Vagina (tissue), 2 donors: Measurements from ENCODE around the gene SON. TPM values are rescaled to one million over a fixed set of nuclear protein-coding genes. Genes with fewer than 3 reads are reported as not detected.

Experiments
- DNase-seq, 2 donors: peaks; one replicate each; pipeline ENCODE4 v3.0.0-alpha.2; 2017; ENCODE audit errors: extremely low spot score in 2 of 2
- H3K27ac ChIP-seq: fragments of 200-600 bp; sonication (generic); one replicate; pipeline ENCODE4 v1.5.1; 2019
- H3K27me3 ChIP-seq: fragments of 200-600 bp; sonication (generic); one replicate; pipeline ENCODE4 v1.5.1; 2019
- H3K36me3 ChIP-seq, 2 donors: fragments of 200-600 bp; sonication (generic); one replicate each; pipeline ENCODE4 v1.5.1; 2017 to 2019
- H3K4me1 ChIP-seq: fragments of 200-600 bp; sonication (generic); one replicate; pipeline ENCODE4 v1.5.1; 2019
- H3K4me3 ChIP-seq, 2 donors: fragments of 200-600 bp; sonication (generic); 1 replicate in 1 of 2; 2 replicates in 1 of 2; pipeline ENCODE4 v1.5.1; 2016 to 2019
- H3K9me3 ChIP-seq: fragments of 200-600 bp; sonication (generic); one replicate; pipeline ENCODE4 v1.5.1; 2019
- CTCF ChIP-seq, 3 experiments: fragments of 450-650 bp in 2 of 3; fragments of 200-600 bp in 1 of 3; sonication (generic) in 1 of 3; IDR thresholded peaks; one replicate each; pipeline ENCODE4 v1.5.1; 2017 to 2019; ENCODE audit warnings: antibody characterized with exemption in 3 of 3, mild to moderate bottlenecking in 2 of 3, moderate library complexity in 2 of 3
- POLR2A ChIP-seq, 2 donors: fragments of 450-650 bp; IDR thresholded peaks; one replicate each; pipeline ENCODE4 v1.6.1; 2017; ENCODE audit warnings: antibody characterized with exemption in 2 of 2, mild to moderate bottlenecking in 2 of 2, moderate library complexity in 2 of 2
- POLR2AphosphoS5 ChIP-seq, 2 donors: sonication (generic); formaldehyde crosslinking; IDR thresholded peaks; one replicate each; pipeline ENCODE4 v1.9.0; 2017; ENCODE audit warnings: antibody characterized with exemption in 2 of 2, mild to moderate bottlenecking in 2 of 2, low read depth in 1 of 2; ENCODE audit not compliant: insufficient read depth in 1 of 2
- intact Hi-C: fragments of 100-400 bp; cut with DNase I; formaldehyde crosslinking; loops from one replicate; pipeline ENCODE4 v1.15.1; 2023
- total RNA-seq: library from RNA; depleted of rRNA; stranded (reverse); fragments of >200 nt; gene quantifications from one replicate; pipeline ENCODE4 v1.2.3, GENCODE V29; 2016

Gene SON
- total RNA-seq, 1 donor from 2014 or later, result 212 TPM

- no peaks in the 10 kb centered on the region for H3K9me3 ChIP-seq
- H3K27me3 ChIP-seq, result no peaks in the 10 kb centered on the region
- H3K4me1 ChIP-seq, result peaks cover 31% of the 10 kb centered on the region
- H3K36me3 ChIP-seq, result peaks cover 0 to 23% of the 10 kb centered on the region in 2 donors
- TF ChIP-seq CTCF (IDR thresholded peaks at IDR 0.05) (no peak), POLR2A (IDR thresholded peaks at IDR 0.05) (no peak), POLR2AphosphoS5 (IDR thresholded peaks at IDR 0.05; ENCODE audit: insufficient read depth in 1 of 2, low read depth in 1 of 2) (no peak)
- peak overlapping the region in 1 of 2 donors; percentile 74 for H3K4me3 ChIP-seq
- DNase-seq, result no peak
- no peak overlapping the region for H3K27ac ChIP-seq
- intact Hi-C loops, result no loop called here
Measured at GRCh38 chr21:33540711-33541104, 2.1 kb upstream of the SON start.

DNA sequence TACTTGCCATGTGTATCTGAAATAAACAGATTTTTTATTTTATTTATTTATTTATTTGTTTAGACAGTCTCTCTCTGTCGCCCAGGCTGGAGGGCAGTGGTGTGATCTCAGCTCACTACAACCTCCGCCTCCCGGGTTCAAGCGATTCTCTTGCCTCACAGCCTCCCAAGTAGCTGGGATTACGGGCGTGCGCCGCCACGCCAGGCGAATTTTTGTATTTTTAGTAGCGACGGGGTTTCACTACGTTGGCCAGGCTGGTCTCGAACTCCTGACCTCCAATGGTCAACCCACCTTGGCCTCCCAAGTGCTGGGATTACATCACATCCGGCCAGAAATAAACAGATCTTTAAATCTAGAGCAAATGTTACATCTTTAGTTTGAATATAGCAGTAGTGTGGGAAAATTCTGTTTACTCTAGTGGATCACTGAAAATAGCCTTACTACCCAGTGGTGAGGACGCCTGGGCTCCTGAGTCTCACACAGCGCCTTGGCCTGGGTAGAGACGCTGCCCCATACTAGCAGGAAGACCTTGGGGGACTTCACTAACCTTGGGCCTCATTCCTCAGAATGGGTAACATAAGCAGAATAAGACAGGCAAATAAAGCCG, 1.6 kb upstream of the SON start:
- no peaks in the 10 kb centered on the region for H3K27me3 ChIP-seq
- DNase-seq, result no peak
- intact Hi-C loops, result no loop called here
- H3K36me3 ChIP-seq, result peaks cover 0 to 23% of the 10 kb centered on the region in 2 donors
- H3K4me1 ChIP-seq, result peaks cover 32% of the 10 kb centered on the region
- peak overlapping the region; percentile 97 for H3K27ac ChIP-seq
- peak overlapping the region; percentile 73 to 74 for H3K4me3 ChIP-seq
- no peaks in the 10 kb centered on the region for H3K9me3 ChIP-seq
- TF ChIP-seq POLR2AphosphoS5 (IDR thresholded peaks at IDR 0.05; ENCODE audit: insufficient read depth in 1 of 2, low read depth in 1 of 2), result no peak
- TF ChIP-seq POLR2A (IDR thresholded peaks at IDR 0.05), result no peak
- no peak for TF ChIP-seq CTCF (IDR thresholded peaks at IDR 0.05)

GRCh38 chr21:33541756-33542639, 840 bp upstream of the SON start, which contains the start of gene GART:
TSS of gene GART (minus strand) at chr21:33542117. CDS start at chr21:33539315, 2,802 bp downstream.
- no peaks in the 10 kb centered on the region for H3K27me3 ChIP-seq
- peak in 1 of 2 donors; percentile 88 for TF ChIP-seq POLR2AphosphoS5 (IDR thresholded peaks at IDR 0.05; ENCODE audit: insufficient read depth in 1 of 2, low read depth in 1 of 2)
- TF ChIP-seq POLR2A (IDR thresholded peaks at IDR 0.05), result peak in 1 of 2 donors; percentile 84
- no peak for TF ChIP-seq CTCF (IDR thresholded peaks at IDR 0.05)
- H3K4me1 ChIP-seq, result peaks cover 32% of the 10 kb centered on the region
- intact Hi-C loops, result no loop called here
- no peaks in the 10 kb centered on the region for H3K9me3 ChIP-seq
- peaks cover 0 to 18% of the 10 kb centered on the region in 2 donors for H3K36me3 ChIP-seq
- H3K27ac ChIP-seq, result peak within 1 kb of the TSS; percentile 97
- H3K4me3 ChIP-seq, result peak within 1 kb of the TSS; percentile 73 to 74
- DNase-seq, result peak in 1 of 2 donors; percentile 89

DNA sequence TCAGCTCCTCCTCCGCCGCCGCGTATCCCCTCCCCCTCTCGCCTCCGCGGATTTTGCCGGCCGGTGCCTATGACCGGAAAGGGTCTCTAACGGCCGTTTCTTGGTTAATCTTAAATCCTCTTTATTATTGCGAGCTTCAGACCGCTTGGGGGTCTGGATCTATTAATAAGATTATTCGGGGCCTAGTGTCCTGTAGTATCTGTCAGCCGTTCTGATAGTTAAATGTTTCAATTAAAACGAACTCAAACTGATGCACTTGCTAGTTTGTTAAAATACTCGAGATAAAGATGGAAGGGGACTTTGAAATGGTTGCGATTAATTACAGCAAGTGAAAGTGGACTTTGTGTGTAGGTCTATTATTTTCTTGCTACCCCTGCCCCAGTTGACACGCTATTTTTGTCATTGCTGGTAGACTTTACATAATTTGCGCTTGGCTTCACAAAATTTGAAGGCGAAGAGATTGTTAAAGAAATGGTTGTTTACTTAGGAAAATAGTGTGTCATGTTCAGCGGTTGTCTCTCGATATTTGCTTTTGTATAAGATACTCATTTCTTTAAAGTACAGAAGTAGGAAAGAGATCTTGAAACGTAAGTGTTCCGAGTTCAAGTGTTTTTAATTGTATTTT, 779 bp downstream of the SON start:
- no peaks in the 10 kb centered on the region for H3K27me3 ChIP-seq
- no peaks in the 10 kb centered on the region for H3K9me3 ChIP-seq
- H3K36me3 ChIP-seq, result peaks cover 0 to 14% of the 10 kb centered on the region in 2 donors
- intact Hi-C loops, result loop anchor here (1.0 kb wide), 1 partner anchor 64 kb away; the partner anchor contains the start of gene TMEM50B
- DNase-seq, result no peak
- TF ChIP-seq POLR2A (IDR thresholded peaks at IDR 0.05) (no peak), CTCF (IDR thresholded peaks at IDR 0.05) (no peak), POLR2AphosphoS5 (IDR thresholded peaks at IDR 0.05; ENCODE audit: insufficient read depth in 1 of 2, low read depth in 1 of 2) (no peak)
- peak overlapping the region; percentile 97 for H3K27ac ChIP-seq
- peak overlapping the region; percentile 73 to 74 for H3K4me3 ChIP-seq
- peaks cover 32% of the 10 kb centered on the region for H3K4me1 ChIP-seq
